ENCODE measurements around the gene AVPR1A. TPM values are rescaled to one million over a fixed set of nuclear protein-coding genes. Genes with fewer than 3 reads are reported as not detected.
A peak's percentile ranks its signal among the peaks of the same experiment; 100 is the strongest.

AVPR1A gene
- total and polyA plus RNA-seq, 7 donors = 0.64 to 1.7 (median 1.5) TPM

GRCh38 chr12:63164911-63165310 lies 13.9 kb upstream of the AVPR1A start:
- ATAC-seq = no peak
- Histone ChIP-seq H3K4me3 (no peak overlapping the region), H3K9me3 (no peaks in the 10 kb centered on the region), H3K36me3 (ENCODE audit: insufficient read depth in 1 of 2, low read depth in 1 of 2) (no peaks in the 10 kb centered on the region), H3K27ac (no peak overlapping the region), H3K4me1 (no peaks in the 10 kb centered on the region), H3K27me3 (ENCODE audit: insufficient read depth in 3 of 3, low read length in 2 of 3) (no peaks in the 10 kb centered on the region)
- TF ChIP-seq, protein P1, sequence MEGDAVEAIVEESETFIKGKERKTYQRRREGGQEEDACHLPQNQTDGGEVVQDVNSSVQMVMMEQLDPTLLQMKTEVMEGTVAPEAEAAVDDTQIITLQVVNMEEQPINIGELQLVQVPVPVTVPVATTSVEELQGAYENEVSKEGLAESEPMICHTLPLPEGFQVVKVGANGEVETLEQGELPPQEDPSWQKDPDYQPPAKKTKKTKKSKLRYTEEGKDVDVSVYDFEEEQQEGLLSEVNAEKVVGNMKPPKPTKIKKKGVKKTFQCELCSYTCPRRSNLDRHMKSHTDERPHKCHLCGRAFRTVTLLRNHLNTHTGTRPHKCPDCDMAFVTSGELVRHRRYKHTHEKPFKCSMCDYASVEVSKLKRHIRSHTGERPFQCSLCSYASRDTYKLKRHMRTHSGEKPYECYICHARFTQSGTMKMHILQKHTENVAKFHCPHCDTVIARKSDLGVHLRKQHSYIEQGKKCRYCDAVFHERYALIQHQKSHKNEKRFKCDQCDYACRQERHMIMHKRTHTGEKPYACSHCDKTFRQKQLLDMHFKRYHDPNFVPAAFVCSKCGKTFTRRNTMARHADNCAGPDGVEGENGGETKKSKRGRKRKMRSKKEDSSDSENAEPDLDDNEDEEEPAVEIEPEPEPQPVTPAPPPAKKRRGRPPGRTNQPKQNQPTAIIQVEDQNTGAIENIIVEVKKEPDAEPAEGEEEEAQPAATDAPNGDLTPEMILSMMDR (IDR thresholded peaks at IDR 0.05) = no peak
- 59 to 74% (median 67%) methylated on average over 2 of the region's 2 CpGs for WGBS, 3 donors
- intact Hi-C loops (cut with DNase I) = no loop called here
- no peak for DNase-seq

- ATAC-seq = no peak
- intact Hi-C loops (cut with DNase I) = no loop called here
- no peak overlapping the region for H3K4me3 ChIP-seq
- H3K27ac ChIP-seq = no peak overlapping the region
- H3K9me3 ChIP-seq = no peaks in the 10 kb centered on the region
- TF ChIP-seq, protein P1 (IDR thresholded peaks at IDR 0.05) = no peak
- H3K4me1 ChIP-seq = no peaks in the 10 kb centered on the region
- H3K27me3 ChIP-seq (ENCODE audit: insufficient read depth in 3 of 3, low read length in 2 of 3) = no peaks in the 10 kb centered on the region
- no peaks in the 10 kb centered on the region for H3K36me3 ChIP-seq (ENCODE audit: insufficient read depth in 1 of 2, low read depth in 1 of 2)
- no peak for DNase-seq
- WGBS, 3 donors = 83 to 97% (median 93%) methylated on average over 1 of the region's 1 CpG
These were observed 12.5 kb upstream of the AVPR1A start for GRCh38 chr12:63163541-63163940.

- ATAC-seq (no peak), DNase-seq (no peak)
- intact Hi-C loops (cut with DNase I) = no loop called here
- Histone ChIP-seq H3K36me3 (ENCODE audit: insufficient read depth in 1 of 2, low read depth in 1 of 2) (no peaks in the 10 kb centered on the region), H3K27ac (no peak overlapping the region), H3K4me3 (no peak overlapping the region), H3K27me3 (ENCODE audit: insufficient read depth in 3 of 3, low read length in 2 of 3) (peaks cover 0 to 35% (median 12%) of the 10 kb centered on the region in 3 donors), H3K4me1 (peaks cover 4% of the 10 kb centered on the region), H3K9me3 (no peaks in the 10 kb centered on the region)
- TF ChIP-seq, protein P1 (IDR thresholded peaks at IDR 0.05) = no peak
- whole genome bisulfite sequencing, 3 donors = 71 to 72% (median 71%) methylated on average over 2 of the region's 2 CpGs
These were observed 4.4 kb upstream of the AVPR1A start for GRCh38 chr12:63155375-63155774.

DNA sequence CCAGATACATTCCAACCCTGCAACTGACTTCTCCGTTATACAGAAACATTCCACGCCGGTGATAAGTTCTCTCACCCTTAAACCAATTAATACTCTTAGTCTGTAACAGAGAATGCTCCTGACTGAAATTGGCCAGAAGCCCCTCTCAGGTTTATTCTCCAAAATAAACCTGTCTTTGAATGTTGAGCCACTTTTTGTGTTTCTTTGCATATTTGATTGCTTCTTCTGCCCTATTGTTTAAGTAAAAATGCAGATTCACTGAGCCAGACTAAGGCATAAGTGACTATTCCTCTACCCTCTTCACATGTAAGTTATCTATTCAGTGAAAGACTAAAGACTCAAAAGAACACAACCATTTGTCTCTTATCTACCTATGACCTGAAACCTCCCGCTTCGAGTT lies 3.6 kb upstream of the AVPR1A start:
- Histone ChIP-seq H3K27ac (no peak overlapping the region), H3K4me1 (peaks cover 4% of the 10 kb centered on the region), H3K36me3 (ENCODE audit: insufficient read depth in 1 of 2, low read depth in 1 of 2) (no peaks in the 10 kb centered on the region), H3K9me3 (no peaks in the 10 kb centered on the region), H3K4me3 (no peak overlapping the region), H3K27me3 (ENCODE audit: insufficient read depth in 3 of 3, low read length in 2 of 3) (peaks cover 0 to 42% (median 18%) of the 10 kb centered on the region in 3 donors)
- TF ChIP-seq, protein P1 (IDR thresholded peaks at IDR 0.05) = no peak
- 93 to 96% (median 95%) methylated on average over 5 of the region's 5 CpGs for WGBS, 3 donors
- ATAC-seq = no peak
- intact Hi-C loops (cut with DNase I) = no loop called here
- no peak for DNase-seq

GRCh38 chr12:63152321-63152700 lies 1.3 kb upstream of the AVPR1A start:
- Histone ChIP-seq H3K36me3 (ENCODE audit: insufficient read depth in 1 of 2, low read depth in 1 of 2) (no peaks in the 10 kb centered on the region), H3K4me3 (peak overlapping the region; percentile 64), H3K9me3 (no peaks in the 10 kb centered on the region), H3K27me3 (ENCODE audit: insufficient read depth in 3 of 3, low read length in 2 of 3) (peaks cover 0 to 53% (median 18%) of the 10 kb centered on the region in 3 donors), H3K27ac (no peak overlapping the region), H3K4me1 (peaks cover 4% of the 10 kb centered on the region)
- no peak for ATAC-seq
- TF ChIP-seq, protein P1 (IDR thresholded peaks at IDR 0.05) = no peak
- intact Hi-C loops (cut with DNase I) = no loop called here
- 16 to 19% (median 18%) methylated on average over 7 of the region's 7 CpGs for WGBS, 3 donors
- no peak for DNase-seq
